GM12878 (cell line): ENCODE measurements around the gene TOP1. TPM values are rescaled to one million over a fixed set of nuclear protein-coding genes. Genes with fewer than 3 reads are reported as not detected.

Experiments
- BHLHE40 ChIP-seq, 2 experiments: fragments of 450-650 bp in 1 of 2; IDR thresholded peaks; 2 replicates each; pipeline ENCODE4 v1.6.1; 2011 to 2017; ENCODE audit warnings: low read depth in 2 of 2, borderline replicate concordance in 1 of 2, improper control_type of control experiment in 1 of 2, low read length in 1 of 2, mild to moderate bottlenecking in 1 of 2
- BRCA1 ChIP-seq: IDR thresholded peaks from 2 replicates; pipeline ENCODE4 v1.6.1; 2011; ENCODE audit warnings: low read depth, low read length, improper control_type of control experiment
- CBX5 ChIP-seq: sonication (generic); IDR thresholded peaks from 2 replicates; pipeline ENCODE4 v1.6.1; 2016; ENCODE audit warnings: low read depth, moderate library complexity, mild to moderate bottlenecking, inconsistent platforms
- CHD1 ChIP-seq: IDR thresholded peaks from 2 replicates; pipeline ENCODE4 v1.6.1; 2012; ENCODE audit warnings: low read depth, low read length, improper control_type of control experiment
- EED ChIP-seq: sonication (generic); IDR thresholded peaks from 2 replicates; pipeline ENCODE4 v1.6.1; 2016; ENCODE audit warnings: antibody characterized with exemption, low read depth
- FOS ChIP-seq: IDR thresholded peaks from 3 replicates; pipeline ENCODE4 v1.6.1; 2011; ENCODE audit warnings: borderline replicate concordance; ENCODE audit not compliant: insufficient read length; ENCODE audit errors: extremely low read depth
- GABPA ChIP-seq: IDR thresholded peaks from 2 replicates; pipeline ENCODE4 v1.6.1; 2014; ENCODE audit warnings: antibody characterized with exemption, low read depth, mild to moderate bottlenecking, inconsistent platforms
- HDAC2 ChIP-seq: fragments of 200-600 bp; sonication (generic); IDR thresholded peaks from 2 replicates; pipeline ENCODE4 v1.6.1; 2017
- HDAC6 ChIP-seq: fragments of 200-600 bp; sonication (generic); IDR thresholded peaks from one replicate; pipeline ENCODE4 v1.8.0; 2017; ENCODE audit warnings: antibody characterized with exemption; ENCODE audit not compliant: unreplicated experiment
- IKZF2 ChIP-seq, 2 experiments: fragments of 450-650 bp; IDR thresholded peaks; 2 replicates each; pipeline ENCODE4 v1.6.1; 2017; ENCODE audit warnings: mild to moderate bottlenecking in 2 of 2, moderate library complexity in 2 of 2
- JUNB ChIP-seq: IDR thresholded peaks from 2 replicates; pipeline ENCODE4 v1.6.1; 2016; ENCODE audit warnings: antibody characterized with exemption, mild to moderate bottlenecking
- KAT2A ChIP-seq: conservative IDR thresholded peaks from 2 replicates; pipeline ENCODE4 v1.6.1; 2011; ENCODE audit warnings: low read depth, low read length; ENCODE audit not compliant: control insufficient read depth
- LARP7 ChIP-seq: fragments of 450-650 bp; IDR thresholded peaks from 2 replicates; pipeline ENCODE4 v1.6.1; 2017; ENCODE audit warnings: mild to moderate bottlenecking
- MTA3 ChIP-seq: IDR thresholded peaks from 2 replicates; pipeline ENCODE4 v1.6.1; 2012; ENCODE audit warnings: low read length, inconsistent platforms, borderline replicate concordance
- PAX5 ChIP-seq: IDR thresholded peaks from 2 replicates; pipeline ENCODE4 v1.6.1; 2011; ENCODE audit warnings: low read depth, low read length, borderline replicate concordance
- PAX8 ChIP-seq: fragments of 450-650 bp; IDR thresholded peaks from 2 replicates; pipeline ENCODE4 v1.6.1; 2017; ENCODE audit warnings: mild to moderate bottlenecking, moderate library complexity
- POLR2AphosphoS5 ChIP-seq: IDR thresholded peaks from 2 replicates; pipeline ENCODE4 v1.6.1; 2011; ENCODE audit warnings: mild to moderate bottlenecking, low read length, inconsistent platforms
- POU2F2 ChIP-seq: IDR thresholded peaks from 3 replicates; pipeline ENCODE4 v1.6.1; 2011; ENCODE audit warnings: low read depth, mild to moderate bottlenecking, low read length, borderline replicate concordance
- RAD21 ChIP-seq: IDR thresholded peaks from 2 replicates; pipeline ENCODE4 v1.6.1; 2011; ENCODE audit warnings: mild to moderate bottlenecking, low read depth, low read length, moderate library complexity; ENCODE audit not compliant: insufficient read depth
- RCOR1 ChIP-seq: conservative IDR thresholded peaks from 2 replicates; pipeline ENCODE4 v1.6.1; 2012; ENCODE audit warnings: low read depth, low read length, improper control_type of control experiment
- RFX5 ChIP-seq: IDR thresholded peaks from 2 replicates; pipeline ENCODE4 v1.6.1; 2011; ENCODE audit warnings: low read depth, low read length, improper control_type of control experiment
- RUNX3 ChIP-seq: IDR thresholded peaks from 2 replicates; pipeline ENCODE4 v1.6.1; 2012; ENCODE audit warnings: low read length, inconsistent platforms
- SREBF1 ChIP-seq: IDR thresholded peaks from 2 replicates; pipeline ENCODE4 v1.6.1; 2012; ENCODE audit warnings: mild to moderate bottlenecking, low read length
- SREBF2 ChIP-seq: IDR thresholded peaks from 2 replicates; pipeline ENCODE4 v1.6.1; 2012; ENCODE audit warnings: mild to moderate bottlenecking, low read length
- SUPT20H ChIP-seq: IDR thresholded peaks from 2 replicates; pipeline ENCODE4 v1.6.1; 2011; ENCODE audit warnings: low read depth, mild to moderate bottlenecking, low read length, moderate library complexity, borderline replicate concordance; ENCODE audit not compliant: control insufficient read depth
- SUZ12 ChIP-seq: fragments of 200-600 bp; sonication (generic); IDR thresholded peaks from one replicate; pipeline ENCODE4 v1.6.1; 2018; ENCODE audit warnings: antibody characterized with exemption, mild to moderate bottlenecking; ENCODE audit not compliant: unreplicated experiment
- TARDBP ChIP-seq: IDR thresholded peaks from 2 replicates; pipeline ENCODE4 v1.6.1; 2016; ENCODE audit warnings: borderline replicate concordance
- YBX1 ChIP-seq: fragments of 450-650 bp; IDR thresholded peaks from 2 replicates; pipeline ENCODE4 v1.6.1; 2016; ENCODE audit warnings: antibody characterized with exemption
- ZNF384 ChIP-seq: IDR thresholded peaks from 2 replicates; pipeline ENCODE4 v1.6.1; 2012; ENCODE audit warnings: low read depth, mild to moderate bottlenecking, low read length, improper control_type of control experiment, borderline replicate concordance
- polyA plus RNA-seq, 11 experiments: library from polyadenylated mRNA; depleted of rRNA in 4 of 11; unstranded in 6 of 11; stranded (reverse) in 5 of 11; fragments of >200 nt; fragmentation: Nextera tagmentation in 4 of 11; fragmentation: Illumina TruSeq in 1 of 11; extraction: Ambion mirVana in 4 of 11; extraction: Trizol in 1 of 11; gene quantifications; 1 replicate in 1 of 11; 2 replicates in 10 of 11; pipeline versions ENCODE4 v1.2.1 to v1.2.3, GENCODE V29; 2011 to 2016; ENCODE audit warnings: inconsistent platforms in 2 of 11, missing spikeins in 2 of 11, low read depth in 1 of 11
- total RNA-seq, 4 experiments: library from RNA; depleted of rRNA in 3 of 4; stranded (reverse); fragments of >200 nt in 3 of 4; fragmentation: Illumina TruSeq in 1 of 4; extraction: Trizol in 1 of 4; gene quantifications; 2 replicates each; pipeline versions ENCODE4 v1.2.1 to v1.2.3, GENCODE V29; 2013 to 2021
- TF ChIP-seq, protein P1 (sequence below): fragments of 450-650 bp; IDR thresholded peaks from 2 replicates; pipeline ENCODE4 v1.6.1; 2017; ENCODE audit warnings: mild to moderate bottlenecking, low read depth, inconsistent platforms; ENCODE audit not compliant: poor library complexity, severe bottlenecking
- TF ChIP-seq, protein P2 (sequence below): fragments of 450-650 bp; IDR thresholded peaks from 2 replicates; pipeline ENCODE4 v1.6.1; 2017; ENCODE audit warnings: borderline replicate concordance

The TOP1 gene
- total and polyA plus RNA-seq, 10 of the 15 experiments (the other 5 are each of a cell fraction or from before 2014, with no cell fraction given), result 21.5 to 128 (median 47.3) TPM

DNA sequence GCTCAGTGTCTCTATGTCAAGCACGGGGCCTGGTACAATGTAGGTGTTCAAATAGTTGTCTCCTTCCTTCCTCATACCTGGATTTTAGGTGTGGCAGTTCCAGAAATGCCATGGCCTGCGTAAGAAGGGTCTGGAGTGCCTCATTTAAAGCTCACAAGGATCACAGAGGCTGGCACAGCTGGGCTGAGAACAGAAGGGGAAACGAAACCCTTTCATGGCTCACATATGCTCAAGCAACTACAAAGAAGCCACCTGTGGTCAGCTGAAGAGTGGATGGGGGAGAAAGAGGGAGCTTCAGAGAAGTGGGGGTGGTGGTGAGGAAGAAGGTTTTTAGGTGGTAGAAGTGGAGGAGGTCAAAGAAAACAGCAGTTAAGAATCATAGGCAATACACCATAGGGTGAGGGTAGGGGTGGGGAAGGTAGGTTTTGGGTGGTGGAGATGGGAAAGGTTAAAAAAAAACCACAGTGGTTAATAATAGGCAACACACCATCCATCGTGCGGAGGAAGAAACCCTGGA is 17.0 kb upstream of the TOP1 start (continued):
- TF ChIP-seq CBX5 (0 out of 2 replicates have a peak, but pooled peaks have one; percentile 66), RFX5 (no peak), JUNB (no peak), EED (peak; percentile 97), POU2F2 (peak; percentile 80; the same call in 2 of the 3 replicates), CHD1 (no peak), TARDBP (0 out of 2 replicates have a peak, but pooled peaks have one; percentile 15), ZNF384 (no peak), KAT2A (no peak), HDAC6 (no peak), SREBF2 (no peak), BRCA1 (no peak), PAX8 (no peak), GABPA (0 out of 2 replicates have a peak, but pooled peaks have one; percentile 13), SUZ12 (no peak), PAX5 (peak; percentile 88), MTA3 (peak; percentile 87; the same call in 1 of the 2 replicates), RAD21 (peak; percentile 30; the same call in 1 of the 2 replicates), POLR2AphosphoS5 (no peak), IKZF2 (IDR thresholded peaks at IDR 0.05) (peak; percentile 97 to 98), YBX1 (0 out of 2 replicates have a peak, but pooled peaks have one; percentile 15), RCOR1 (no peak), LARP7 (0 out of 2 replicates have a peak, but pooled peaks have one; percentile 21), SUPT20H (no peak), FOS (no peak), SREBF1 (no peak), RUNX3 (peak; percentile 98), BHLHE40 (IDR thresholded peaks at IDR 0.05; ENCODE audit: borderline replicate concordance in 1 of 2, low read depth in 2 of 2, low read length in 1 of 2) (0 out of 4 replicates have a peak, but pooled peaks have one; percentile 30 to 46), HDAC2 (no peak)
- TF ChIP-seq, protein P1, sequence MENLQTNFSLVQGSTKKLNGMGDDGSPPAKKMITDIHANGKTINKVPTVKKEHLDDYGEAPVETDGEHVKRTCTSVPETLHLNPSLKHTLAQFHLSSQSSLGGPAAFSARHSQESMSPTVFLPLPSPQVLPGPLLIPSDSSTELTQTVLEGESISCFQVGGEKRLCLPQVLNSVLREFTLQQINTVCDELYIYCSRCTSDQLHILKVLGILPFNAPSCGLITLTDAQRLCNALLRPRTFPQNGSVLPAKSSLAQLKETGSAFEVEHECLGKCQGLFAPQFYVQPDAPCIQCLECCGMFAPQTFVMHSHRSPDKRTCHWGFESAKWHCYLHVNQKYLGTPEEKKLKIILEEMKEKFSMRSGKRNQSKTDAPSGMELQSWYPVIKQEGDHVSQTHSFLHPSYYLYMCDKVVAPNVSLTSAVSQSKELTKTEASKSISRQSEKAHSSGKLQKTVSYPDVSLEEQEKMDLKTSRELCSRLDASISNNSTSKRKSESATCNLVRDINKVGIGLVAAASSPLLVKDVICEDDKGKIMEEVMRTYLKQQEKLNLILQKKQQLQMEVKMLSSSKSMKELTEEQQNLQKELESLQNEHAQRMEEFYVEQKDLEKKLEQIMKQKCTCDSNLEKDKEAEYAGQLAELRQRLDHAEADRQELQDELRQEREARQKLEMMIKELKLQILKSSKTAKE, result peak; percentile 51
- TF ChIP-seq, protein P2, sequence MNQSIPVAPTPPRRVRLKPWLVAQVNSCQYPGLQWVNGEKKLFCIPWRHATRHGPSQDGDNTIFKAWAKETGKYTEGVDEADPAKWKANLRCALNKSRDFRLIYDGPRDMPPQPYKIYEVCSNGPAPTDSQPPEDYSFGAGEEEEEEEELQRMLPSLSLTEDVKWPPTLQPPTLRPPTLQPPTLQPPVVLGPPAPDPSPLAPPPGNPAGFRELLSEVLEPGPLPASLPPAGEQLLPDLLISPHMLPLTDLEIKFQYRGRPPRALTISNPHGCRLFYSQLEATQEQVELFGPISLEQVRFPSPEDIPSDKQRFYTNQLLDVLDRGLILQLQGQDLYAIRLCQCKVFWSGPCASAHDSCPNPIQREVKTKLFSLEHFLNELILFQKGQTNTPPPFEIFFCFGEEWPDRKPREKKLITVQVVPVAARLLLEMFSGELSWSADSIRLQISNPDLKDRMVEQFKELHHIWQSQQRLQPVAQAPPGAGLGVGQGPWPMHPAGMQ, result no peak
